GM21528 (cell line): ENCODE data around the gene TPMT.
A peak's percentile ranks its signal among the peaks of the same experiment; 100 is the strongest.
"Not testable (repeated sequence)": the region's sequence is repeated elsewhere in the genome, so short reads cannot be mapped to it uniquely, and the experiment has no call there.

Experiments
- ATAC-seq: cut with Tn5 transposase; IDR thresholded peaks from one replicate; pipeline ENCODE4 v1.9.1; 2021; ENCODE audit warnings: mild to moderate bottlenecking, moderate library complexity; ENCODE audit not compliant: unreplicated experiment, low FRiP score

The TPMT gene

DNA sequence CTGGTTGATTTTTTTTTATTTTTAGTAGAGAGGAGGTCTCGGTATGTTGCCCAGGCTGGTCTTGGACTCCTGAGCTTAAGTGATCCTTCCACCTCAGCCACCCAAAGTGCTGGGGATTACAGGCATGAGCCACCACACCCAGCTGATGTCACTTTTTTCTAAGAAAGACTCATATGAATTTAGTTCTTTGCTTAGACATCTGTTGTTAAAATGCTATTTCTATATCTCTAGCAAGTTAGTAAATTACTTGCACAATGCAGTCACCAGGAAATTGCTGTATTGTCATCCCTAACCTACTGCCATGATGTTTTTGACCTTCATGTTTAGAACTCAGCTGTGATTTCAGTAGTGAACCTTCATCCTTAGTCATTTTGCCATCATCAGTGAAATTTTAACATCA is 6.0 kb upstream of the TPMT start:
- no peak for ATAC-seq

DNA sequence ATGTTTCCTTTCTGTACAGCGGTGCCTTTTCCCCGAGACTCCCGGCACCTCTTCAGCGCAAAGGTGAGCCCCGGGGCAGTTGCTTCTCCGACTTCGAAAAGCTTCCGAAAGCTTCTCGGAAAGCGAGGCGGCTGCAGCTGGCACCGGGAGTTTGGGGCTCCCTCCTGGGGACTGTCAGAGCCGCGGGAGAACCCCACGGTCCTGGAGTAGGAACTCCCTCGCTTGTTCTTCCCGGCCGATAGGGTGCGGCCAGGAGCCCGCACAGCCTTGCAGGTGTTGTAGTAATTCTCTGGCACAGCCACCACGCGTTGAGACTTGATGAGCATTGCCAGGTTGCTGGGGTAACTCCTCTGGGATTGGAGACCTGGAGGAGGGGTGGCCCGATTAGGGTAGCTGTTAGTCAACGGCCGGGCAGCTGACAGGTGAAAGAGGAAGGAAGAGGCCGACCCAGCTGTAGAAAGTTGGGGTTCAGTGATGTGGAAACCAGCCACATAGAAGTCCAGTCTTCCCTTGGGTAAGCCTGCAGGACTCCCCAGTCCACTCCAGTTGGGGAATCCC is 1.1 kb upstream of the TPMT start:
- ATAC-seq = peak; percentile 35

DNA sequence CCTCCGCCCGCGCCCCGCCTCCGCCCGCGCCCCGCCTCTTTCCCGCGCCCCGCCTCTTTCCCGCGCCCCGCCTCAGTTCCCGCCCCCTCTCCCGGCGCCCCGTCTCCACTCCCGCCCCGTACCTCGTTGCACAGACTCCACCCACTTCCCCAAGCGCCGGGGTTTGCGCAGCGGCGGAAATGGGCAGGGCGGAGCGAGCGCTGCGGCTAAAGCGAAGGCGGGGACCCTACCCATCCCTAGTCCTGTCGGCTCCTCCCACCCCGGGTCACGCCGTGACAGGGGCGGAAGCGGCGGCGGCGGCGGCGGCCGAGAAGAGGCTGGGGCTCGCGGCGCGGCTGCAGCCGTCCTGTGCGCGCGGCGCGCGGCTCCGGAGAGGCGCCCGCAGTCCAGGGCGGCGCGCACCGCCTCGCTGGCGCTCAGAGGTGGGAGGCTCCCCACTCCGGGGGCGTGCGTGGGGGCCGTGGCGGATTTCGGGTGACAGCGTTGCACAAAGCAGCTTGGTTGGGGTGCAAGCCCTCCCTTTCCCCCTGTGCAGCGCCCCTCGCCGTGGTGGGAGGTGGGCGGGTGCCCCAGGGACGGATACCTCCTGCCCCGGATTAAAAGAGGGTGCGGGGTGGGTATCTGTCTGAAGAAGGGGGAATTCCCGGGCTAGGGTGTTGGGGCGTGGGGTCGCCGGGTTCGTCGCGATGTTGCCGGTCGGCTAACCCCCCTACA is 430 bp upstream of the TPMT start, which contains the start of gene KDM1B:
KDM1B (plus strand) TSS at position 273 of the 714 bp plus-strand sequence. CDS start 4,474 bp downstream, outside the sequence.
- ATAC-seq = peak; percentile 90

DNA sequence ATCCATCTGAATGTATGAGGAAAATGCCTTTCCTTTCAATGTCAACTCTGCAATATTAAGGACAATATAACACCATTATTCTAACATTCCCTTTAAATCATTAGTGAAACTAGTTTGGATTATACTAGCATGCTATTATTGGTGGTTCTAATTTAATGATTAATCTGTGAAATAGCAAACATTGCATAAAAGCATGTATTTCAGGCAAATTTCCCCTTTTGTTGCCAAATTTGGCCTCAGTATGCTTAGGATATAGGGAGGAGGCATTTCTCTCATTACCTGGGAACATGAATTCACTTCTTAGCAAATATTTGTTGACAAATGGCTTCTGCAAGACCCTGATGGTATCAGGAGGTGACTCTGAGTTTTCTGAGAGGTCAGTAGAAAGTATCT is 1.6 kb downstream of the TPMT start:
- no peak for ATAC-seq

DNA sequence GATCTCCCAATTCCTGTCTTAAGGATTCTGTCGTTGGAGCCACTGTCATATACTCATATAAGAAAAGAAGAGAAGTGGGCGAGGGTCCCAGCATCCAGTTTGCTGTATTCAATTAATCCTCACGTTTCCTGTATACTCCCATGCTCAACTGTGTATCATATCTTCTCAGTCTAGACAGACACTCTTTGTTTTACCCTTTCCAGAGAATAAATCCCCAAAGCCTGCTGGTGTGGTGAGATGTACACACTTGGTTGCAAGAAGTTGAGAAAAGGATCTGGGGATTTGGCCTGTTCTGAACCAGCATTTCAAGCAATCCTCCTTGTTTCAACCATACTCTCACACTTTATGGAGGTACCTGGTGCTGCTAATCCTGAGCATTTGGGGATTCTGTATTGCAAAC is 3.1 kb downstream of the TPMT start:
- ATAC-seq = no peak

DNA sequence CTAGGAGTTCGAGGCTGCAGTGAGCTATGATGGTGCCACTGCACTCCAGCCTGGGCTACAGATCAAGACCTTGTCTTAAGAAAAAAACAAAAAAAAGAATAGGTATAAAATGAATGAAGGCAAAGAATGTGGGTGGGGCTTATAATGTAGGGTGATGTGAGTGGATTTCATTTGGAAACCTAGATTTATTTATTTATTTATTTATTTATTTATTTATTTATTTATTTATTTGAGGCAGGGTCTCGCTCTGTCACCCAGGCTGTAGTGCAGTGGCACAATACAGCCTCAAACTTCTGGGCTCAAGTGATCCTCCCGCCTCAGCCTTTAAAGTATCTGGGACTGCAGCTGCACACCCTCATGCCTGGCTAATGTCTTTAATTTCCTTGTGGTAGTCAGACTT is 3.5 kb downstream of the TPMT start:
- not testable (repeated sequence) for ATAC-seq

DNA sequence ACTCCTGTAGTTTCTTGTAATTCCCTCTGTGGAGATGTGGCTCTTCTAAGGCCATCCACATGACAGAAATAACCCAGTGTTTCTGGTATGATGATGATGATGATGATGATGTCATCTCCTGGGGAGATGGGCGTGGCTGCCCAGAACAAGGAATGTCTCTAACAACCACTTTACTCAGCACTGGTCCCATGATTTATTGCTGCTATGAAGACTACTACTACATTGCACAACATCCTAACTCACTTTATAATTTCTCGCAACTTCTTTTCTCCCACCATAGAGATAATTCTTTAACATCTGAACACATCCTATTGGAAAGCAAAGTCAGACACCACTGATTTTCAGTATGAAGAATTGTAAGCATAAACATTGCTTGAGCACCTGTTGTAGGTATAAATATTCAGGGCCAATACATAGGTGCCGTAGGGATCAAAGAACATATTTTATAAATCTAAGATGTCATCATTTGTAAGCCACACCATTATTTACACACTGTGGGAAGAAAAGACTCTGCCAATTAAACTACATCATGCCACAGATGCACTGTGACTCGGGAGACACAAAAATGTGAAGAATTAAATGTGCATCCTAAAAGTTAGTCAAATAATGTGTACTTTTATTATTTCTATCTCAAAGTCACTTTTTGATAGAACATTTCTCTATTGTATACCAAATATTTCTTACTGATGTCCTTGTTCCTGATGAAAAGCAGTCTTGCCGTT is 6.4 kb downstream of the TPMT start:
- ATAC-seq = no peak

DNA sequence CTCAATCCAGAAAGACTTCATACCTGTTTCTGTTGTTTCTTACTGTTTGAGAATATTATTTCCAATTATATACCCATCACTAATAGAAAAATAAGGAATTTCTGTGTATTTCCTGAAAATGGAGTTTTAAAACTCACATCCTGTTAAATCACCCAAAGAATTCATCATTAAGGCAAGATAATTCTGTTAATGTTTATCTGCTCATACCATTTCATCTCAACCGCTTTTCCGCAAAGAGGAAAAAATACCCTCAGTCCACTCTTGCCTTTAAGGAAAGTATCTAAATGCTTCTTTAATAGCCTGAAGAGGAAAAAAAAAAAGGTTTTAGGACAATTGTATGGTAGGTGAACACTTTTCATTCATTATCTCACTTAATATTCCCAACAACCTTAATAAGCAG is 7.3 kb downstream of the TPMT start:
- no peak for ATAC-seq

DNA sequence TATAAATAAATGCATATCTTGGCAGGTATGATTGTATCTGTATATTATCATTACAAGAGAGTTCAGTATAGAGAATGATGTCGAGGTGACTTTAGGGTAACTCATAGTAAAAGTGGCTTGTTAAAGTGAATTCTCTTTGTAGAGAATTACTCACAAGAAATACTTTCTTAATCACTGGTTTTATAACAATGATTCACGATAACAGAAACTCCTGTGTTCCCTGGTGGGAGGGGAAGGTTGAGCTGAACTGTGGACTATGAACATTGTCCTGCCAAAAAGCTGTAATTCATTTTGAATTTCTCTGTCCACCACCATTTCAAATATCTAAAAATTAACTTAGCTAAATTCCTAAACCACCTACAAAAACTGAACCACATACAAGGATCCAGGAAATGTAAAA is 7.7 kb downstream of the TPMT start:
- no peak for ATAC-seq

DNA sequence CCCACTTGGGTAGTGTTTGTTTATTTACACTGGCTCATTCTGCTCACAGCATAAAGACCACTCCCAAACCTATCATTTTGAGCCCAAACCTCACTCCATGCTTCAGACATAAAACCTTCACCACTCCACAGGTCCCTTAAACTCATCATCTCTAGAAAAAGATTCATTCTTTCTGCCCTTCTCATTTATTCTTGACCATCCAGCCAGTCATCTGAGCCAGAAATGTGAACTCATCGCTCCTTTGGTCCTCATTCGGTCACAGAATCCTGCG is 12.4 kb downstream of the TPMT start:
- no peak for ATAC-seq

DNA sequence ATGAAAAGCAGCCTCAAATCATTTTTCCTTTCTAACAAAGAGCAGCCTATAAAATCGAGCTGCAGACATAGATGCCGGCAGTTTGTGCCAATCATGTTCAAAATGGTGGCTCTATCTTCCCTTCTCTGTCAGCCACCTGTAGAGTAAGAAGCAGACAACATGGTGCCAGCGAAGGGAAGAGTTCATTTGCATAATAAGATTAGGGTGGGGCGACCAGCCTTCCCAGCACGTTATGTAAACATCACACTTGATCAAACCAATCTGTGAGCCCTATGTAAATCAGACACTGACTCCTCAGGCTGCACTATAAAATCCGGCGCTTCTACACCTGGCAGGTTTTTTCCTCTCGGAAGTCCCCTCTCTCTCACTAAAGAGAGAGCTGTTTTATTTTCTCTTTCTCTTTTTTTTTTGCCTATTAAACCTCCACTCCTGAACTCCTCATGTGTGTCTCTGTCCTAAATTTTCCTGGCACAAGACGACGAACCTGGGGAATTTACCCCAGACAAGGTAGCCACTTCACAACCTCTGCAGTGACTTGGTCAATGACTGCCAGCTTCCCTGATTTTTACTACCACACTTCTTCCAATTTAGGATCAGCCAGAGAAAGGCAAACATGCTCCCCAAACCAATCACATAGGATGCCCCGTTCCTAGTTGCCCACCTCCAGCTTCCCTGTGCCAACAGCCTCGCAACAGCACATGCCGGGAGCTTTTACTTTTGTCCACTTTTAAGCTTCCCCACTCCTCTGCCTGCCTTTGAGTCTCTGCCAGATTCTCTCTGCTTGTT is 12.9 kb downstream of the TPMT start:
- ATAC-seq = no peak

DNA sequence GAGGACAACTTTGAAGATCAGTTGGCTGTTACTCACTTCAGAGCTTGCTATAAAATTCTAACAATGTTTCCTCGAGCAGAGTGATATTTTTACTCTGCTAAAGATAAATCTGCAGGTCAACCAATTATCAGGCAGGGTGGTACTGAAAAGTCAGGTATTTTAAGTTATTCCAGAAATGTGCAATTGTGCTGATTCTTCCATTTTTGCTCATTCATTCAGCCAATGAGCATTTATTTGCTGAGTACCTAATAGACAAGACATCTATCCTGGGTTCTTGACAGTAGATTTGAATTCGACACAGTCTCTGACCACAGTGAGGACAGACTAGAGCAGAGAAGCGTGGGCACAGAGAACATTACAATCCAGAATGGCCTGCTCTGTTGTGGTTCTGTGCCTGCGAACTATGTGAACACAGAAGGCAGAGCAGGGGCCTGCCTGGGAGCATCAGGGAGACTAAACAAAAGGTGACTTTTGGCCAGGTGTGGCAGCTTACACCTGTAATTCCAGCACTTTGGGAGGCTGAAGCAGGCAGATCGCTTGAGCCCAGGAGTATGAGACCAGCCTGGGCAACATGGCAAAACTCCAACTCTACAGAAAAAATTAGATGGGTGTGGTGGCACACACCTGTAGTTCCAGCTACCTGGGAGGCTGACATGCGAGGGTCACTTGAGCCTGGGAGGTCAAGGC is 14.8 kb downstream of the TPMT start:
- no peak for ATAC-seq

DNA sequence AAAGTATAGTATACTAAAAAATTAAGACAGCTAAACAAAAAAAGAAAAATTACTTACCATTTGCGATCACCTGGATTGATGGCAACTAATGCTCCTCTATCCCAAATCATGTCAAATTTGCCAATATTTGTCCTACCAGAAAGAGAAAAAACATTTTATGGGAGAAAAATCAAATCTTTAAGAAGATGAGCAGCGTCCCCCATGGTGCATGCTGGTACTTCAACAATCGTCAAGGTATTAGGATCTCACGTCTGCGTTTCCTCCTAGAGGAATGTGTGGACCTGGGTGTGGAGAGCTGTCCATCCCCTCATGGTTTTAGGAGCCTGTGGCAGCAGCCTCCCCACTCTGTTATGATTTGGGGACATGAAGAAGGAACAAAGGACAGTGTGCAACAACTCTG is 16.0 kb downstream of the TPMT start:
- ATAC-seq = no peak

DNA sequence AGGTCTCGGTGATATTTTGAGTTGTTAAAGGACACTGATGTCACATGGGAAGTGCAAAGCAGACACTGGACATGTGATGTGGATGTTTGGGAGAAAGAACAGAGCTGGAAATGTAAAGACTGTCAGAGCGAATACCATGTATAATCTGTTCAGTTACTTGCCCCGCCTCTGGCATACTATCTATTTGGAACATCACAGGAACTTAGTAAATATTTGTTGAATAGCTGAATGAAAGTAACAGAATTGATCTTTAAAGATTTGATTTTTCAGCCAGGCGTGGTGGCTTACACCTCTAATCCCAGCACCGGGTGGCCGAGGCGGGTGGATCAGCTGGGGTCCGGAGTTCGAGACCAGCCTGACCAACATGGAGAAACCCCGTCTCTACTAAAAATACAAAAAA is 18.6 kb downstream of the TPMT start:
- no peak for ATAC-seq

DNA sequence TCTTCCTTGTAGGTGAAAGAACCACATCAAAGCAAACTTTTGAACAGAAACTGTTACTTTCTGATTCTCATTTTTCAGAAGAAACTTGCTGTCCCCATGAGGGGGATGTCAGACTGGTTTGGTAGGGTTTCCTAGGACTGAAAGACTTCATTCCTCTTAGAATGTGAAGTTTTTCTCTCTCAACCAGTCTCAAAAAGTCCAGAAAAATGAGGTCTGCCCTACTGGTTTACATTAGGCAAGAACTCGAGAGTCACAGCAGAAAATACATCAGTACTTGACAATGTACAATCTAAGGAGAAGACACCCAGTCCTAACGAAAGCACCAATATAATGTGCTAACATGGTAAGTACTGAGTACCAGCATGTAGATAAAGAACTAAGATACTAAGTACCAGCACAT is 19.7 kb downstream of the TPMT start:
- ATAC-seq = no peak

DNA sequence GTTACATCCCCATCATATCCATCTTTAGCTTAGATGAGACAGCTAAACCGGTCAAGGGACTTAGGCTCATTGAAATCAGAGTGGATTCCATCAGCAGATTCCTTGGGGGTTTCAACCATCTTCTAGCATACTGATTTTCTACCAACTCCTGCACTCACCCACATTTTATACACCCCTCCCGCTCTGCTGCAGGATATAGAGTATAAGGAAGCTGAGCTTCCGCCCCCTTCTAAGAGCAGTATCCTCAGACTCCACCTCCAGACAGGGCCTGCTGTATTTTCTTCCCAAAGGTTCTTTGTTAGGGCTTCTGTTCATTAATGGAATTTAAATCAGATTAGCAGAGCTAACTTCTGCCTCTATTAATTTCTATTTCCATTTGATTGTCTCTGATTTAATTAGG is 22.5 kb downstream of the TPMT start:
- no peak for ATAC-seq

DNA sequence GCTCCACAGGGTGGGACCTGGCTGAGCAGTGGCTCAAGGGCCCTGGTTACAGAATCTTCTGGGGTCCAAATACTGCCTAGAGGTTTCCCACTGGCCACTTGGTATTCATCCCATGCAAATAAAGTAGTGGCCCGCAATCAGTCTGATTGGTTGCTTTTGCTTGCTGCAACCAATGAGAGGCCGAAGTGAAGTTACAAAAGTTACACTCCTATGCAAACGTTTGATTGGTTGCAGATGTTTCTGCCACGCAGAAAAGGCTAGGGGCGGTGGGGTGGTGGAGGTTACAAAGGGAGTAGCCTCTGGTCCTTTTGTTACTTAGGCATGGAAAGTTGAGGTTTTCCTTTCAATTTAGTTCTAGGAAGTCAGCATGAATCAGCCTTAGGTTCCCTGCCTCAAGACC is 28.8 kb downstream of the TPMT start:
- no peak for ATAC-seq

DNA sequence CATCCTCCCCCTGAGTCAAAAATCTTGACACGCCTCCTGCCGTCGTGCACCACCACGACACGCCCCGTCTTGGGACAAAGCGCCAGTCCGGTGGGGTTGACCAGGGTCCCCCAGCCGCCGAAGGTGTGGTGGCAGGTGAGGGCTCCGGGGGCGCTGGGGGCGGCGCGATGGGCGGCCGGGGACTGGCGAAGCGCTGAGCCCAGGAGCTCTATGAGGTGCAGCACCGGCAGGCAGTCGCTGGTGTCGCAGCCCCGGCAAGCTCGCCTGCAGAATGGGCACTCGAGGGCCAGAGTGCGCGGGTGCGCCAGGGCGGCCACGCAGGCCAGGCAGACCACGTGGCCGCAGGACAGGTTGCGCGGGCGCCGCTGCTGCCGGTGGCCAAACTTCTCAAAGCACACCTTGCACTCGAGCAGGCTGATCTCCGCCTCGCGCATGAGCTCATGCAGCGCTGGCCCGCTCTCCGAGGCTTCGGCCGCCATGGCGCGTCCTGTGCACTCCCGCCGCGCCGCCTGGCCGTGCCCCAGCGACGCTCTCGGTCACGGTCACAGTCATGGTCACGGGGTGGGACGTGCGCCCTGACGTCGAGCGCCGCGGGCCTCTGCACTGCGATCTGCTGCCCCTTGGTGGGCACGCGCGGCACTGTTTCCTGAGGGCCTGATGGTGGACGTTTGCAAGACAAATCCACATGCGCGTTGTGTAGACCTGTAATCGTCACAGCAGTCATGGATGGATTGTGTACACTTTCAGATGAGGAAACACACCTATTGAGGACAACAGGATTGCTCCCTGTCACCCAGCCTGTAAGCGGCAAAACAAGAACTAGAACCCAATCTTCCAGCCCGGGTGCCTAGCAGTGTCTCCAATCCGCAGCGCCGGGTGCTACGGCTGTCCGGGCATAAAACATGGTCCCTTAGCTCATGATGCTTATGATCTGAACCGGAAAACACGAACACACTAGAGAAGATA is 32.5 kb downstream of the TPMT start, which contains the start of gene NHLRC1:
NHLRC1 (minus strand) TSS at position 550 of the 966 bp plus-strand sequence; CDS start at position 479, 71 bp downstream.
- peak; percentile 97 for ATAC-seq

DNA sequence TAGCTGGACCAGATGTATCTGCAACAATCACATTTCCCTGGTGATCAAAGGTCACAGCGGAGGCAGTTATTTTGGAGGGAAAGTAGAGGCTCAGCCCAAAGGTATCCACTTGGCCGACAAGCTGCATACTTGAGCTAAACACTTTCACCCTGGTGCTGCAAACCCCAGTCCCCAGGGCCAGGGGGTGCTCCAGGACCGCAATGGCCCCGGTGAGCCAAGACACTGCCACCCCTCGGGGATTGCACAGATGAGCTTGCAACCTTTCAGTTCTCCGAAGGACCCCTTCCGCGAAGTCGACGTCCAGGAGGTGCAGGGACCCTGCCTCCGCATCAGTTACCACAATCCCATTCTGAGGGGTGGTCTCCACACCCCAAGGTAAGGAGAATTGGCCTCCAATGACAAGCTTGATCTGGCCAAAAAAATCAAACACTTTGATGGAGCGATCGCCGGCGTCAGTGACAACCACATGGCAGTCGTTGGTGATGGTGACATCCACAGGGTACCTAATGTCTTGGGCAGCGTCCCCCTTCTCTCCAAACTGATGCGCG is 33.2 kb downstream of the TPMT start:
- no peak for ATAC-seq
